Measurements from ENCODE around the gene RALGAPB. TPM values are rescaled to one million over a fixed set of nuclear protein-coding genes. Genes with fewer than 3 reads are reported as not detected.

Gene RALGAPB
- total and polyA plus RNA-seq, 2 of the 13 experiments (the other 11 are each of a cell fraction or from before 2014, with no cell fraction given): 17.6 to 30.6 TPM

- TF ChIP-seq NONO (IDR thresholded peaks at IDR 0.05) (no peak), NONO (CRISPR knock-in tag; conservative IDR thresholded peaks at IDR 0.05) (no peak), NR3C1 (CRISPR knock-in tag; IDR thresholded peaks at IDR 0.05) (no peak), RNF2 (conservative IDR thresholded peaks at IDR 0.05; ENCODE audit: low read depth) (no peak), ZNF552 (CRISPR knock-in tag; IDR thresholded peaks at IDR 0.05; ENCODE audit: borderline replicate concordance) (no peak), ATF1 (CRISPR knock-in tag; IDR thresholded peaks at IDR 0.05) (peak; percentile 76; the same call in 1 of the 2 replicates), PHF20 (CRISPR knock-in tag; IDR thresholded peaks at IDR 0.05) (no peak), MAZ (IDR thresholded peaks at IDR 0.05; ENCODE audit: borderline replicate concordance, low read depth, low read length) (no peak), MAZ (CRISPR knock-in tag; IDR thresholded peaks at IDR 0.05; ENCODE audit: low read depth) (no peak), RXRB (CRISPR knock-in tag; IDR thresholded peaks at IDR 0.05; ENCODE audit: borderline replicate concordance) (peak; percentile 96), DPF2 (CRISPR knock-in tag; IDR thresholded peaks at IDR 0.05; ENCODE audit: borderline replicate concordance, low read depth) (peak; percentile 98), TOE1 (CRISPR knock-in tag; IDR thresholded peaks at IDR 0.05) (no peak), DNMT3B (CRISPR knock-in tag; conservative IDR thresholded peaks at IDR 0.05) (peak; percentile 93), CEBPG (CRISPR knock-in tag; IDR thresholded peaks at IDR 0.05) (peak; percentile 89), DR1 (CRISPR knock-in tag; IDR thresholded peaks at IDR 0.05) (no peak)
- TF ChIP-seq, protein P1, sequence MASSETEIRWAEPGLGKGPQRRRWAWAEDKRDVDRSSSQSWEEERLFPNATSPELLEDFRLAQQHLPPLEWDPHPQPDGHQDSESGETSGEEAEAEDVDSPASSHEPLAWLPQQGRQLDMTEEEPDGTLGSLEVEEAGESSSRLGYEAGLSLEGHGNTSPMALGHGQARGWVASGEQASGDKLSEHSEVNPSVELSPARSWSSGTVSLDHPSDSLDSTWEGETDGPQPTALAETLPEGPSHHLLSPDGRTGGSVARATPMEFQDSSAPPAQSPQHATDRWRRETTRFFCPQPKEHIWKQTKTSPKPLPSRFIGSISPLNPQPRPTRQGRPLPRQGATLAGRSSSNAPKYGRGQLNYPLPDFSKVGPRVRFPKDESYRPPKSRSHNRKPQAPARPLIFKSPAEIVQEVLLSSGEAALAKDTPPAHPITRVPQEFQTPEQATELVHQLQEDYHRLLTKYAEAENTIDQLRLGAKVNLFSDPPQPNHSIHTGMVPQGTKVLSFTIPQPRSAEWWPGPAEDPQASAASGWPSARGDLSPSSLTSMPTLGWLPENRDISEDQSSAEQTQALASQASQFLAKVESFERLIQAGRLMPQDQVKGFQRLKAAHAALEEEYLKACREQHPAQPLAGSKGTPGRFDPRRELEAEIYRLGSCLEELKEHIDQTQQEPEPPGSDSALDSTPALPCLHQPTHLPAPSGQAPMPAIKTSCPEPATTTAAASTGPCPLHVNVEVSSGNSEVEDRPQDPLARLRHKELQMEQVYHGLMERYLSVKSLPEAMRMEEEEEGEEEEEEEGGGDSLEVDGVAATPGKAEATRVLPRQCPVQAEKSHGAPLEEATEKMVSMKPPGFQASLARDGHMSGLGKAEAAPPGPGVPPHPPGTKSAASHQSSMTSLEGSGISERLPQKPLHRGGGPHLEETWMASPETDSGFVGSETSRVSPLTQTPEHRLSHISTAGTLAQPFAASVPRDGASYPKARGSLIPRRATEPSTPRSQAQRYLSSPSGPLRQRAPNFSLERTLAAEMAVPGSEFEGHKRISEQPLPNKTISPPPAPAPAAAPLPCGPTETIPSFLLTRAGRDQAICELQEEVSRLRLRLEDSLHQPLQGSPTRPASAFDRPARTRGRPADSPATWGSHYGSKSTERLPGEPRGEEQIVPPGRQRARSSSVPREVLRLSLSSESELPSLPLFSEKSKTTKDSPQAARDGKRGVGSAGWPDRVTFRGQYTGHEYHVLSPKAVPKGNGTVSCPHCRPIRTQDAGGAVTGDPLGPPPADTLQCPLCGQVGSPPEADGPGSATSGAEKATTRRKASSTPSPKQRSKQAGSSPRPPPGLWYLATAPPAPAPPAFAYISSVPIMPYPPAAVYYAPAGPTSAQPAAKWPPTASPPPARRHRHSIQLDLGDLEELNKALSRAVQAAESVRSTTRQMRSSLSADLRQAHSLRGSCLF (CRISPR knock-in tag; IDR thresholded peaks at IDR 0.05; ENCODE audit: borderline replicate concordance): no peak
- TF ChIP-seq, protein P2, sequence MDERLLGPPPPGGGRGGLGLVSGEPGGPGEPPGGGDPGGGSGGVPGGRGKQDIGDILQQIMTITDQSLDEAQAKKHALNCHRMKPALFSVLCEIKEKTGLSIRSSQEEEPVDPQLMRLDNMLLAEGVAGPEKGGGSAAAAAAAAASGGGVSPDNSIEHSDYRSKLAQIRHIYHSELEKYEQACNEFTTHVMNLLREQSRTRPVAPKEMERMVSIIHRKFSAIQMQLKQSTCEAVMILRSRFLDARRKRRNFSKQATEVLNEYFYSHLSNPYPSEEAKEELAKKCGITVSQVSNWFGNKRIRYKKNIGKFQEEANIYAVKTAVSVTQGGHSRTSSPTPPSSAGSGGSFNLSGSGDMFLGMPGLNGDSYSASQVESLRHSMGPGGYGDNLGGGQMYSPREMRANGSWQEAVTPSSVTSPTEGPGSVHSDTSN (CRISPR knock-in tag; IDR thresholded peaks at IDR 0.05): no peak; the same call in 1 of the 2 replicates
- TF ChIP-seq, protein P3, sequence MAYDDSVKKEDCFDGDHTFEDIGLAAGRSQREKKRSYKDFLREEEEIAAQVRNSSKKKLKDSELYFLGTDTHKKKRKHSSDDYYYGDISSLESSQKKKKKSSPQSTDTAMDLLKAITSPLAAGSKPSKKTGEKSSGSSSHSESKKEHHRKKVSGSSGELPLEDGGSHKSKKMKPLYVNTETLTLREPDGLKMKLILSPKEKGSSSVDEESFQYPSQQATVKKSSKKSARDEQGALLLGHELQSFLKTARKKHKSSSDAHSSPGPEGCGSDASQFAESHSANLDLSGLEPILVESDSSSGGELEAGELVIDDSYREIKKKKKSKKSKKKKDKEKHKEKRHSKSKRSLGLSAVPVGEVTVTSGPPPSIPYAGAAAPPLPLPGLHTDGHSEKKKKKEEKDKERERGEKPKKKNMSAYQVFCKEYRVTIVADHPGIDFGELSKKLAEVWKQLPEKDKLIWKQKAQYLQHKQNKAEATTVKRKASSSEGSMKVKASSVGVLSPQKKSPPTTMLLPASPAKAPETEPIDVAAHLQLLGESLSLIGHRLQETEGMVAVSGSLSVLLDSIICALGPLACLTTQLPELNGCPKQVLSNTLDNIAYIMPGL (CRISPR knock-in tag; IDR thresholded peaks at IDR 0.05; ENCODE audit: borderline replicate concordance in 1 of 2, low read depth in 1 of 2): peak in 1 of 2 experiments; percentile 84; a peak in 1 of 4 replicates
Measured at GRCh38 chr20:38604873-38605303, 132.2 kb downstream of the RALGAPB start (continued).
